BJ (cell line): ENCODE results near the gene P4HA1. TPM values are rescaled to one million over a fixed set of nuclear protein-coding genes. Genes with fewer than 3 reads are reported as not detected.

Experiments
- CTCF ChIA-PET: fragments of 350-600 bp; formaldehyde crosslinking; extraction: SDS; loops from one replicate; lab custom pipeline; 2021; ENCODE audit warnings: antibody characterized with exemption, inconsistent platforms; lab: Yijun Ruan, JAX
- POLR2A ChIA-PET: fragments of 300-600 bp; sonication (Branson Sonifier 250); formaldehyde crosslinking; extraction: SDS; loops from one replicate; lab custom pipeline; 2021; ENCODE audit warnings: antibody characterized with exemption; lab: Charles Lee
- DNase-seq: peaks from one replicate; pipeline ENCODE4 v3.0.0-alpha.2; 2011; ENCODE audit warnings: low read depth
- H3K27me3 ChIP-seq: 2 replicates; pipeline ENCODE4 v1.6.0; 2011; ENCODE audit warnings: low read length; ENCODE audit not compliant: control insufficient read depth, insufficient read depth
- H3K36me3 ChIP-seq: 2 replicates; pipeline ENCODE4 v1.5.1; 2011; ENCODE audit warnings: low read length; ENCODE audit not compliant: control insufficient read depth, insufficient read depth
- H3K4me3 ChIP-seq: 2 replicates; pipeline ENCODE4 v1.5.1; 2011; ENCODE audit warnings: low read depth, mild to moderate bottlenecking, control low read depth, low read length
- polyA plus RNA-seq: library from polyadenylated mRNA; depleted of rRNA; stranded (reverse); fragments of >200 nt; gene quantifications from 2 replicates; pipeline ENCODE4 v1.2.3, GENCODE V29; 2011
- TF ChIP-seq, protein P1 (sequence below): IDR thresholded peaks from 2 replicates; pipeline ENCODE4 v1.5.1; 2011; ENCODE audit warnings: low read depth, mild to moderate bottlenecking, control low read depth, inconsistent platforms, low read length, moderate library complexity; ENCODE audit not compliant: insufficient read depth

Gene P4HA1
- polyA plus RNA-seq, 1 experiment = 91.7 TPM

DNA sequence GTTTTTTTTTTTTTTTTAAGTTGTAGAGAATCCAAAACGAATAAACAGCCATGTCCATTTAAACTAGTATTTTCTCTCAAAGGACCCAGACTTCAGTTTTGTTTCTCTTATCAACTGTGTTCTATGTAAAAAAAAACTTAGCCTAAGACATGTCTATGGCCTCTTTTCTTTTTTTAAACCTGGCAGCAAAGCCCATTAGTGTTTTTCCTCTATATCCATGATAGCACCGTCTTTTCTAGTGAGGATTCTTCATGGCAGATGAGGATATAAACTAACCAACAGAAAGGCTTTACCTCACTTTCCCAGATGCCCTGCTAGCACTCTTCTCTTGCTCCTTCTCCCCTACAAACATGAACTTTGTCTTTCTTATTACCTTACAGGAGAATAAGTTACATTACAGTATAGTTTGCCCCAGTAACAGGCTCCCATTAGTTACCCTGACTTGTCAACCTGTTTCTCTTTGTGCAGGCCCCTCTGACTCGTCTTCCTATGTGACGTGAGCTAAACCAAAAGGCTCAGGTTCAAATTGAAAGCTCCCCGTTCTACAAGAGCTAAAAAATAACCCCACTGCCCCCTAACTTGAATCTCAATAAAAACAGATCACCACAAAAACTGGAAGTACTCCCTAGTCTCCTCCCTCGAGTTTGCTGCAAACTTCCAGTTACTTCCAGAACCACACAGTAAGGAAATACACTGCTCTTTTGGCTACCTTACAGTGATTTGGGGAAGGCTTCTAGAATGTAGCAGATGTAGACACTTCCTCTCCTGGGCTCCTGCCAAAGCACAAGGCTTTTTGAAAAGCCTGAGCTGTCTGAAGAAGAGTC is 20.1 kb downstream of the P4HA1 start:
- H3K27me3 ChIP-seq = no peaks in the 10 kb centered on the region
- no peak overlapping the region for H3K4me3 ChIP-seq
- POLR2A ChIA-PET = interaction anchor here (1.6 kb wide), 1 partner anchor 20 kb away, joined by 8 read pairs; the partner anchor contains the start of gene P4HA1
- H3K36me3 ChIP-seq = peaks cover 3% of the 10 kb centered on the region
- TF ChIP-seq, protein P1, sequence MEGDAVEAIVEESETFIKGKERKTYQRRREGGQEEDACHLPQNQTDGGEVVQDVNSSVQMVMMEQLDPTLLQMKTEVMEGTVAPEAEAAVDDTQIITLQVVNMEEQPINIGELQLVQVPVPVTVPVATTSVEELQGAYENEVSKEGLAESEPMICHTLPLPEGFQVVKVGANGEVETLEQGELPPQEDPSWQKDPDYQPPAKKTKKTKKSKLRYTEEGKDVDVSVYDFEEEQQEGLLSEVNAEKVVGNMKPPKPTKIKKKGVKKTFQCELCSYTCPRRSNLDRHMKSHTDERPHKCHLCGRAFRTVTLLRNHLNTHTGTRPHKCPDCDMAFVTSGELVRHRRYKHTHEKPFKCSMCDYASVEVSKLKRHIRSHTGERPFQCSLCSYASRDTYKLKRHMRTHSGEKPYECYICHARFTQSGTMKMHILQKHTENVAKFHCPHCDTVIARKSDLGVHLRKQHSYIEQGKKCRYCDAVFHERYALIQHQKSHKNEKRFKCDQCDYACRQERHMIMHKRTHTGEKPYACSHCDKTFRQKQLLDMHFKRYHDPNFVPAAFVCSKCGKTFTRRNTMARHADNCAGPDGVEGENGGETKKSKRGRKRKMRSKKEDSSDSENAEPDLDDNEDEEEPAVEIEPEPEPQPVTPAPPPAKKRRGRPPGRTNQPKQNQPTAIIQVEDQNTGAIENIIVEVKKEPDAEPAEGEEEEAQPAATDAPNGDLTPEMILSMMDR = no peak
- DNase-seq = no peak
- CTCF ChIA-PET = interaction anchor here (0.7 to 1.9 kb wide), 5 partner anchors 13 to 951 kb away, joined by 3 to 8 read pairs (median 4); no protein-coding TSS in a partner anchor

DNA sequence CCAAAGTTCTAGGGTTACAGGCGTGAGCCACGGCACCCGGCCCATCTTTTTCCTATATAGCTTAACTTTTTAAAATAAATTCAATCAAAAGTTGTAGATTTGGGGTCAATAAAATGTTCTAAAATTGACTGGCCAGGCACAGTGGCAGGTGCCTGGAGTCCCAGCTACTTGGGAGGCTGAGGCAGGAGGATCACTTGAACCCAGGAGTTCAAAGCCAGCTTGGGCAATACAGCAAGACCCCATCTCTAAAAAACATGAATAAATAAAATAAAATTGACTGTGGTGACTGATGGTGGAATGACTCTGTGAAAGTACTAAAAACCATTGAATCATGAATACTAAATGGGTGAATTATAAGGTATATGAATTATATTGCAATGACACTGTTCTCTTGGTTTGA is 20.8 kb downstream of the P4HA1 start:
- Histone ChIP-seq H3K27me3 (no peaks in the 10 kb centered on the region), H3K4me3 (no peak overlapping the region), H3K36me3 (peaks cover 7% of the 10 kb centered on the region)
- TF ChIP-seq, protein P1 = no peak
- no peak for DNase-seq
- CTCF ChIA-PET = interaction anchor here (0.7 to 1.9 kb wide), 3 partner anchors 21 to 950 kb away, joined by 3 to 4 read pairs (median 3); partner anchors contain the start of gene P4HA1
- POLR2A ChIA-PET = no interaction called here

GRCh38 chr10:73073627-73074026 is 23.0 kb downstream of the P4HA1 start:
- ChIA-PET CTCF (no interaction called here), POLR2A (no interaction called here)
- H3K27me3 ChIP-seq = no peaks in the 10 kb centered on the region
- TF ChIP-seq, protein P1 = no peak
- no peak for DNase-seq
- peaks cover 12% of the 10 kb centered on the region for H3K36me3 ChIP-seq
- no peak overlapping the region for H3K4me3 ChIP-seq

DNA sequence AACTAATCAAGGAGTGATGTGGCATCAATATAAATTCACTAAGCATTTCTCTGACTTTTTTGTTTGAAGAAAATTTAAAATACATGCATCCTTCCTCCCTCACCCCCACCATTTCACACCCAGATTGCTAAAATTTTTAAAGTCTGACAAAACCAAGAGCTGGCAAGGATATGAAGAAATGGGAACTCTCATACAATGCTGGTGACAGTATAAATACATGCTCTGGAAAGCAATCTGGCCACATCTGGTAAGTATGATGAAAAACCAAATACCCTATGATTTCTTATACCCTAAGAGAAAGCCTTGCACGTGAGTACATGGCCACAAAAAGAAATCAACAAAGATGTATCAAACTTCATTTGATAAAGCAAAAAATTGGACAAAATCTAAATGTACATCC is 31.2 kb downstream of the P4HA1 start:
- CTCF ChIA-PET = no interaction called here
- TF ChIP-seq, protein P1 = no peak
- POLR2A ChIA-PET = interaction anchor here (0.6 kb wide), 1 partner anchor 12 kb away, joined by 4 read pairs; no protein-coding TSS in a partner anchor

GRCh38 chr10:73061743-73062142 is 34.9 kb downstream of the P4HA1 start:
- ChIA-PET POLR2A (no interaction called here), CTCF (interaction anchor here (0.6 to 2.4 kb wide), 8 partner anchors 8 to 697 kb away, joined by 3 to 8 read pairs (median 4); no protein-coding TSS in a partner anchor)
- no peak for DNase-seq
- H3K36me3 ChIP-seq = peaks cover 11% of the 10 kb centered on the region
- H3K27me3 ChIP-seq = no peaks in the 10 kb centered on the region
- H3K4me3 ChIP-seq = no peak overlapping the region
- TF ChIP-seq, protein P1 = no peak

More for the DNA sequence above, 31.2 kb downstream of the P4HA1 start:
- Histone ChIP-seq H3K36me3 (peaks cover 17% of the 10 kb centered on the region), H3K4me3 (no peak overlapping the region), H3K27me3 (no peaks in the 10 kb centered on the region)
- DNase-seq = no peak
